Sigmoid colon (tissue), 3 donors: ENCODE measurements around the gene WFDC2.

Experiments used
- CTCF ChIP-seq, 4 experiments: fragments of 450-650 bp in 3 of 4; fragments of 200-600 bp in 1 of 4; IDR thresholded peaks; one replicate each; pipeline ENCODE4 v1.5.1; 2016 to 2019; ENCODE audit warnings: antibody characterized with exemption in 4 of 4, mild to moderate bottlenecking in 3 of 4, moderate library complexity in 2 of 4
- POLR2A ChIP-seq, 2 donors: fragments of 450-650 bp; IDR thresholded peaks; one replicate each; pipeline ENCODE4 v1.6.1; 2016; ENCODE audit warnings: antibody characterized with exemption in 2 of 2, mild to moderate bottlenecking in 2 of 2, moderate library complexity in 2 of 2

GRCh38 chr20:45461225-45461624 lies 8.3 kb upstream of the WFDC2 start:
- TF ChIP-seq POLR2A (IDR thresholded peaks at IDR 0.05) = no peak
- TF ChIP-seq CTCF (IDR thresholded peaks at IDR 0.05) = no peak
